ENCODE measurements around the gene RTP4. TPM values are rescaled to one million over a fixed set of nuclear protein-coding genes. Genes with fewer than 3 reads are reported as not detected.

Gene RTP4
- total and polyA plus RNA-seq, 9 of the 15 experiments (the other 6 are each of a cell fraction or from before 2014, with no cell fraction given) = 0.06 to 0.17 TPM; not detected in 7

DNA sequence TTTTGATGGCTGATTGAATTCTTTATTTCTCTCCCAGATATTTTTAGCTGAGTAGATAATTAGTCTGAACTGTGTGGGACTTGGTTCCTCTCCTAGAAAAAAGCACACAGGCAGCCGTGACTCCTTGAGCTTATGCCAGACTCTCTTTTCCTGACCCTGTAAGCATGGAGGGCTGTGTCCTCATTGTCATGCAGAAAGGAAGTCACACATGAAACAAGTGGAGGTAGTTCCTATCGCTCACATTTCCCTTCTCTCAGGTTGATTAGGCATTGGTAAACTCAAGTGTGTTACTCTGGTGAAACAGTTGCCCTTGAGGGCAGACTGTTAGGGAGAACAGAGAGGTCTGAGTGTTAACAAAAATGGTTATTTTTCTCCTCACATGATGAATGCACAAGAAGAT, 6.3 kb upstream of the RTP4 start:
- Histone ChIP-seq H3K27ac (ENCODE audit: extremely low read depth, low read depth, low read length) (no peak overlapping the region), H3K9me1 (ENCODE audit: control insufficient read depth, insufficient read depth, low read length) (no peaks in the 10 kb centered on the region), H4K20me1 (replicated peaks; ENCODE audit: control insufficient read depth, insufficient read depth, low read length) (no peaks in the 10 kb centered on the region), H3K9ac (ENCODE audit: insufficient read depth in 1 of 2, low read depth in 2 of 2, low read length in 2 of 2) (no peak overlapping the region), H3K79me2 (ENCODE audit: control insufficient read depth, insufficient read depth, low read length) (no peaks in the 10 kb centered on the region), H3K27me3 (ENCODE audit: control insufficient read depth in 2 of 2, insufficient read depth in 2 of 2, low read length in 2 of 2) (peaks cover 0 to 17% of the 10 kb centered on the region in 2 experiments; a peak in 1 of 5 replicates), H3K4me1 (replicated peaks in 1 of 2; ENCODE audit: control insufficient read depth in 2 of 2, insufficient read depth in 2 of 2, low read length in 2 of 2) (no peaks in the 10 kb centered on the region), H3K36me3 (ENCODE audit: control insufficient read depth, insufficient read depth, low read length) (no peaks in the 10 kb centered on the region), H3K9me3 (replicated peaks; ENCODE audit: control insufficient read depth, insufficient read depth, low read depth, low read length) (no peaks in the 10 kb centered on the region), H3K4me3 (no peak overlapping the region), H3K4me2 (ENCODE audit: insufficient read depth, low read length) (no peak overlapping the region), H2AFZ (ENCODE audit: low read depth, low read length) (no peak overlapping the region)
- intact Hi-C loops (cut with micrococcal nuclease) = no loop called here
- in situ Hi-C loops (cut with MboI) = no loop called here
- DNase-seq (ENCODE audit: extremely low read depth in 1 of 4, low spot score in 3 of 4) = no peak
- ChIA-PET POLR2A (interaction anchor here (0.9 to 1.7 kb wide), 2 partner anchors 15 to 318 kb away, joined by 3 to 5 read pairs; no protein-coding TSS in a partner anchor), CTCF (ENCODE audit: low intra/inter-chr PET ratio) (no interaction called here)
- WGBS (ENCODE audit: insufficient coverage, low coverage, missing lambda C conversion rate) = 0% methylated on average over 2 of the region's 2 CpGs
- no peak for FAIRE-seq
- no TSS peak for BruUV-seq (replicated peaks)
- no peak for ATAC-seq
- TF ChIP-seq HOXB6 (CRISPR knock-in tag; IDR thresholded peaks at IDR 0.05; ENCODE audit: borderline replicate concordance) = no peak
- TF ChIP-seq KDM2B (CRISPR knock-in tag; IDR thresholded peaks at IDR 0.05) = no peak
- no peak for TF ChIP-seq PBX2 (CRISPR knock-in tag; IDR thresholded peaks at IDR 0.05; ENCODE audit: low read depth)
- TF ChIP-seq PBX2 (tag; conservative IDR thresholded peaks at IDR 0.05; ENCODE audit: low read depth) = no peak
- no peak for TF ChIP-seq ZNF609 (CRISPR knock-in tag; IDR thresholded peaks at IDR 0.05; ENCODE audit: borderline replicate concordance)
- no peak for TF ChIP-seq RBM25 (IDR thresholded peaks at IDR 0.05; ENCODE audit: low read depth, low read length, severe bottlenecking)
- TF ChIP-seq ZEB2 (IDR thresholded peaks at IDR 0.05) = no peak
- TF ChIP-seq, protein P1, sequence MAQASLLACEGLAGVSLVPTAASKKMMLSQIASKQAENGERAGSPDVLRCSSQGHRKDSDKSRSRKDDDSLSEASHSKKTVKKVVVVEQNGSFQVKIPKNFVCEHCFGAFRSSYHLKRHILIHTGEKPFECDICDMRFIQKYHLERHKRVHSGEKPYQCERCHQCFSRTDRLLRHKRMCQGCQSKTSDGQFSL (CRISPR knock-in tag; IDR thresholded peaks at IDR 0.05) = no peak
- TF ChIP-seq, protein P1 (tag; IDR thresholded peaks at IDR 0.05) = no peak
- TF ChIP-seq MXI1 (IDR thresholded peaks at IDR 0.05; ENCODE audit: low read depth, low read length) = no peak
- TF ChIP-seq BCOR (IDR thresholded peaks at IDR 0.05) = no peak
- TF ChIP-seq, protein P2, sequence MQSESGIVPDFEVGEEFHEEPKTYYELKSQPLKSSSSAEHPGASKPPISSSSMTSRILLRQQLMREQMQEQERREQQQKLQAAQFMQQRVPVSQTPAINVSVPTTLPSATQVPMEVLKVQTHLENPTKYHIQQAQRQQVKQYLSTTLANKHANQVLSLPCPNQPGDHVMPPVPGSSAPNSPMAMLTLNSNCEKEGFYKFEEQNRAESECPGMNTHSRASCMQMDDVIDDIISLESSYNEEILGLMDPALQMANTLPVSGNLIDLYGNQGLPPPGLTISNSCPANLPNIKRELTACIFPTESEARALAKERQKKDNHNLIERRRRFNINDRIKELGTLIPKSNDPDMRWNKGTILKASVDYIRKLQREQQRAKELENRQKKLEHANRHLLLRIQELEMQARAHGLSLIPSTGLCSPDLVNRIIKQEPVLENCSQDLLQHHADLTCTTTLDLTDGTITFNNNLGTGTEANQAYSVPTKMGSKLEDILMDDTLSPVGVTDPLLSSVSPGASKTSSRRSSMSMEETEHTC (IDR thresholded peaks at IDR 0.05) = no peak
